Liver (tissue), 9 donors: Measurements from ENCODE around the gene LHFPL3. TPM values are rescaled to one million over a fixed set of nuclear protein-coding genes. Genes with fewer than 3 reads are reported as not detected.
"Not testable (repeated sequence)": the region's sequence is repeated elsewhere in the genome, so short reads cannot be mapped to it uniquely, and the experiment has no call there.

Experiments used
- DNase-seq: peaks from one replicate; pipeline ENCODE4 v3.0.0-alpha.2; 2017; ENCODE audit warnings: low spot score
- H3K27ac ChIP-seq, 2 donors: one replicate each; pipeline ENCODE4 v1.7.0; 2013; ENCODE audit warnings: inconsistent platforms in 2 of 2, low read length in 2 of 2, control low read depth in 1 of 2, low read depth in 1 of 2, mild to moderate bottlenecking in 1 of 2
- H3K27me3 ChIP-seq, 4 donors: one replicate each; pipeline versions ENCODE4 v1.6.1 to v1.7.0; 2013; ENCODE audit warnings: low read length in 3 of 4, inconsistent platforms in 1 of 4, mild to moderate bottlenecking in 1 of 4, moderate library complexity in 1 of 4; ENCODE audit not compliant: control insufficient read depth in 4 of 4, insufficient read depth in 4 of 4
- H3K36me3 ChIP-seq, 4 donors: one replicate each; pipeline versions ENCODE4 v1.6.1 to v1.7.0; 2013; ENCODE audit warnings: low read length in 3 of 4, mild to moderate bottlenecking in 3 of 4, low read depth in 1 of 4, moderate library complexity in 1 of 4; ENCODE audit not compliant: control insufficient read depth in 4 of 4, insufficient read depth in 3 of 4
- H3K4me1 ChIP-seq, 4 donors: one replicate each; pipeline versions ENCODE4 v1.6.1 to v1.7.0; 2013; ENCODE audit warnings: low read length in 3 of 4, mild to moderate bottlenecking in 3 of 4, moderate library complexity in 1 of 4; ENCODE audit not compliant: control insufficient read depth in 4 of 4, insufficient read depth in 4 of 4
- H3K4me3 ChIP-seq, 3 donors: one replicate each; pipeline versions ENCODE4 v1.6.1 to v1.7.0; 2013; ENCODE audit warnings: low read length in 3 of 3, control low read depth in 1 of 3, low read depth in 1 of 3, mild to moderate bottlenecking in 1 of 3
- H3K9ac ChIP-seq, 2 donors: one replicate each; pipeline ENCODE4 v1.7.0; 2013; ENCODE audit warnings: low read length in 2 of 2, mild to moderate bottlenecking in 2 of 2, moderate library complexity in 2 of 2, control low read depth in 1 of 2, low read depth in 1 of 2
- H3K9me3 ChIP-seq, 4 donors: one replicate each; pipeline versions ENCODE4 v1.6.1 to v1.7.0; 2013; ENCODE audit warnings: low read length in 3 of 4; ENCODE audit not compliant: control insufficient read depth in 4 of 4
- FOXA1 ChIP-seq: IDR thresholded peaks from 2 replicates; pipeline ENCODE4 v1.6.1; 2016; ENCODE audit warnings: antibody characterized with exemption
- HNF4A ChIP-seq, 2 donors: conservative IDR thresholded peaks; 2 replicates each; pipeline ENCODE4 v1.6.1; 2016; ENCODE audit warnings: antibody characterized with exemption in 2 of 2, mild to moderate bottlenecking in 2 of 2
- HNF4G ChIP-seq: IDR thresholded peaks from 2 replicates; pipeline ENCODE4 v1.6.1; 2016; ENCODE audit warnings: antibody characterized with exemption
- JUND ChIP-seq, 2 donors: IDR thresholded peaks; 2 replicates each; pipeline ENCODE4 v1.6.1; 2016; ENCODE audit warnings: antibody characterized with exemption in 2 of 2
- MAX ChIP-seq: IDR thresholded peaks from 2 replicates; pipeline ENCODE4 v1.6.1; 2016; ENCODE audit warnings: antibody characterized with exemption
- NR2F2 ChIP-seq: IDR thresholded peaks from 2 replicates; pipeline ENCODE4 v1.6.1; 2016; ENCODE audit warnings: antibody characterized with exemption
- RAD21 ChIP-seq, 2 donors: IDR thresholded peaks; 2 replicates each; pipeline ENCODE4 v1.6.1; 2016; ENCODE audit warnings: antibody characterized with exemption in 2 of 2, mild to moderate bottlenecking in 2 of 2
- RXRA ChIP-seq, 2 donors: IDR thresholded peaks; 2 replicates each; pipeline ENCODE4 v1.6.1; 2017 to 2018; ENCODE audit warnings: antibody characterized with exemption in 2 of 2, mild to moderate bottlenecking in 1 of 2
- SP1 ChIP-seq: IDR thresholded peaks from 2 replicates; pipeline ENCODE4 v1.6.1; 2018; ENCODE audit warnings: antibody characterized with exemption, mild to moderate bottlenecking
- TAF1 ChIP-seq: conservative IDR thresholded peaks from 2 replicates; pipeline ENCODE4 v1.6.1; 2016; ENCODE audit warnings: antibody characterized with exemption, mild to moderate bottlenecking
- YY1 ChIP-seq: IDR thresholded peaks from 2 replicates; pipeline ENCODE4 v1.6.1; 2016; ENCODE audit warnings: antibody characterized with exemption, mild to moderate bottlenecking
- ZBTB33 ChIP-seq: IDR thresholded peaks from 2 replicates; pipeline ENCODE4 v1.6.1; 2016; ENCODE audit warnings: antibody characterized with exemption
- WGBS: extraction: QIAGEN DNeasy Blood & Tissue Kit; methylation state at CpG from one replicate; pipeline ENCODE4 v1.1.7; 2013; 5-methylcytosine and 5-hydroxymethylcytosine counted together
- polyA plus RNA-seq, 2 donors: library from polyadenylated mRNA; stranded (reverse) in 1 of 2; unstranded in 1 of 2; fragments of 200-250 nt in 1 of 2; fragments of >200 nt in 1 of 2; fragmentation: Nextera tagmentation in 1 of 2; extraction: Ambion mirVana in 1 of 2; gene quantifications; one replicate each; pipeline versions ENCODE4 v1.2.1 to v1.2.3, GENCODE V29; 2013 to 2015
- total RNA-seq, 2 donors: library from RNA; depleted of rRNA; stranded (reverse); fragments of >200 nt; gene quantifications; one replicate each; pipeline ENCODE4 v1.2.3, GENCODE V29; 2014
- donor health status: healthy.
- donor health status: healthy.
- donor health status: healthy.
- donor health status: healthy.
- donor health status: healthy.

Gene LHFPL3
- total and polyA plus RNA-seq, 4 donors: not detected

- TF ChIP-seq MAX (no peak), FOXA1 (no peak), RXRA (IDR thresholded peaks at IDR 0.05) (no peak), RAD21 (IDR thresholded peaks at IDR 0.05) (no peak), ZBTB33 (no peak), SP1 (no peak)
Observed at GRCh38 chr7:104935276-104935675, 606.9 kb downstream of the LHFPL3 start (continued).

DNA sequence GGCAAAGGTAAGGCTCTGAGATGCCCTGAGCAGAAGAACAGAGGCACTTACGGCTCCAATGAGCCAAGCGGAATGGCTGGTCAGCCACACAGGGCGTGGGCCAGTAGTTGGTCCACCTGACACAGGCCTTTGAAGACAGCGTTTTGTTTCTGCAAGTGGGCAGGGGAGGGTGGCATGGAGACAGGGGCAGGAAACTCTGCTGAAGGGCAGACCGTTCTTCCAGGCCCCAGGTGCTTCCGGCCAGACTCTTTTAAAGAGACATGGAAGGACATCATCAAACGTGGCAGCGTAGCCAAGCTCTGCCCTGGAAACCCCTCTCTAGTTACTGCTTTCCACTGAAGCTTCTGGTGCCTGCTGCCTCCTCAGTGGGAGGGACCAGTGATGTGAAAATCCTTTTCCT is 608.1 kb downstream of the LHFPL3 start:
- TF ChIP-seq YY1: no peak
- no peaks in the 10 kb centered on the region for H3K4me1 ChIP-seq
- no peaks in the 10 kb centered on the region for H3K36me3 ChIP-seq
- 92% methylated on average over 8 of the region's 8 CpGs for WGBS
- no peak overlapping the region for H3K4me3 ChIP-seq
- no peaks in the 10 kb centered on the region for H3K27me3 ChIP-seq
- no peaks in the 10 kb centered on the region for H3K9me3 ChIP-seq
- no peak overlapping the region for H3K27ac ChIP-seq
- no peak for DNase-seq
- no peak overlapping the region for H3K9ac ChIP-seq

DNA sequence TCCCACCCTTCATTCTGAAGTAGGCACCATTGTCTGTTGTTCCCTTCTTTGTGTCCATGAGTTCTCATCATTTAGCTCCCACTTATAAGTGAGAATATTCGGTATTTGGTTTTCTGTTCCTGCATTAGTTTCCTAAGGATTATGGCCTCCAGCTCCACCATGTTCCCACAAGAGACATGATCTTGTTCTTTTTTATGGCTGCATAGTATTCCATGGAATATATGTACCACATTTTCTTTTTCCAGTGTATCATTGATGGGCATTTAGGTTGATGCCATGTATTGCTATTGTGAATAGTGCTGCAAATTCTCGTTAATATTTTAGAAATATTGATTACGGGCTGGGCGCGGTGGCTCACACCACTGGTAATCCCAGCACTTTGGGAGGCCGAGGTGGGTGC is 609.1 kb downstream of the LHFPL3 start:
- not testable (repeated sequence) for H3K27ac ChIP-seq, H3K4me1 ChIP-seq, H3K4me3 ChIP-seq, H3K9me3 ChIP-seq, DNase-seq, H3K36me3 ChIP-seq, H3K27me3 ChIP-seq, H3K9ac ChIP-seq
- 95% methylated on average over 6 of the region's 6 CpGs for WGBS

GRCh38 chr7:104938741-104939390 is 610.5 kb downstream of the LHFPL3 start:
- Histone ChIP-seq H3K36me3 (no peaks in the 10 kb centered on the region), H3K27me3 (no peaks in the 10 kb centered on the region), H3K4me1 (no peaks in the 10 kb centered on the region), H3K27ac (no peak overlapping the region), H3K9ac (no peak overlapping the region), H3K9me3 (no peaks in the 10 kb centered on the region), H3K4me3 (no peak overlapping the region)
- TF ChIP-seq JUND (IDR thresholded peaks at IDR 0.05) (no peak), ZBTB33 (no peak), MAX (no peak), HNF4A (conservative IDR thresholded peaks at IDR 0.05) (no peak), HNF4G (no peak), TAF1 (no peak), NR2F2 (no peak)
- no peak for DNase-seq
- 99% methylated on average over 1 of the region's 1 CpG for WGBS
